NCI-H82 treated with DMSO at 0.1 percent for 48 hours (cell line): Measurements from ENCODE around the gene ELOA.

Source experiments
- DNase-seq: peaks from one replicate; lab custom pipeline; 2025; ENCODE audit not compliant: unreplicated experiment; lab: John Stamatoyannopoulos, UW

Gene ELOA, protein sequence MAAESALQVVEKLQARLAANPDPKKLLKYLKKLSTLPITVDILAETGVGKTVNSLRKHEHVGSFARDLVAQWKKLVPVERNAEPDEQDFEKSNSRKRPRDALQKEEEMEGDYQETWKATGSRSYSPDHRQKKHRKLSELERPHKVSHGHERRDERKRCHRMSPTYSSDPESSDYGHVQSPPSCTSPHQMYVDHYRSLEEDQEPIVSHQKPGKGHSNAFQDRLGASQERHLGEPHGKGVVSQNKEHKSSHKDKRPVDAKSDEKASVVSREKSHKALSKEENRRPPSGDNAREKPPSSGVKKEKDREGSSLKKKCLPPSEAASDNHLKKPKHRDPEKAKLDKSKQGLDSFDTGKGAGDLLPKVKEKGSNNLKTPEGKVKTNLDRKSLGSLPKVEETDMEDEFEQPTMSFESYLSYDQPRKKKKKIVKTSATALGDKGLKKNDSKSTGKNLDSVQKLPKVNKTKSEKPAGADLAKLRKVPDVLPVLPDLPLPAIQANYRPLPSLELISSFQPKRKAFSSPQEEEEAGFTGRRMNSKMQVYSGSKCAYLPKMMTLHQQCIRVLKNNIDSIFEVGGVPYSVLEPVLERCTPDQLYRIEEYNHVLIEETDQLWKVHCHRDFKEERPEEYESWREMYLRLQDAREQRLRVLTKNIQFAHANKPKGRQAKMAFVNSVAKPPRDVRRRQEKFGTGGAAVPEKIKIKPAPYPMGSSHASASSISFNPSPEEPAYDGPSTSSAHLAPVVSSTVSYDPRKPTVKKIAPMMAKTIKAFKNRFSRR

GRCh38 chr1:23743287-23744152 is at the start of gene ELOA:
TSS of gene ELOA (plus strand) at chr1:23743471. CDS start at chr1:23743504, 33 bp downstream.
- DNase-seq, result peak; percentile 52

GRCh38 chr1:23693599-23693998 is 49.7 kb upstream of the ELOA start:
- no peak for DNase-seq

- DNase-seq, result no peak
Observed at GRCh38 chr1:23694371-23694770, 48.9 kb upstream of the ELOA start.

DNA sequence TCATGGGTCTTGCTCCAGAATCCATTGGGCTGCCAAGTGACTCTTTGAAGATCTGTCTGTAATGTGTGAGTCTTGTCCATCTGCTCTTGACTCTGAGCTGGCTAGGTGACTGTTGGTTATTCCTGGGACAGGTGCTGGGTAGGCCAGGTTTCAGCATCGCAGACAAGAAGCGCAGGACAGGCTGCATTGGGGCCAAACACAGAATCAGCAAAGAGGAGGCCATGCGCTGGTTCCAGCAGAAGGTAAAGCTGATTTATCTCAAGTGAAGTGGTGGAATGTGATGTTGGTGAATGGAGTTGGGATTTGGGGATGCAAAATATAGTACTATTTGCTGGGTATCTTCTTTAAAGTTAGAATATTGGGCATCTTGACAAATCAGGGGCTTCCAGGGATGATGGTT is 47.6 kb upstream of the ELOA start:
- DNase-seq, result no peak

GRCh38 chr1:23696335-23696989 is 46.8 kb upstream of the ELOA start:
- no peak for DNase-seq

- DNase-seq, result no peak
Observed at GRCh38 chr1:23698466-23698865, 44.8 kb upstream of the ELOA start.

DNA sequence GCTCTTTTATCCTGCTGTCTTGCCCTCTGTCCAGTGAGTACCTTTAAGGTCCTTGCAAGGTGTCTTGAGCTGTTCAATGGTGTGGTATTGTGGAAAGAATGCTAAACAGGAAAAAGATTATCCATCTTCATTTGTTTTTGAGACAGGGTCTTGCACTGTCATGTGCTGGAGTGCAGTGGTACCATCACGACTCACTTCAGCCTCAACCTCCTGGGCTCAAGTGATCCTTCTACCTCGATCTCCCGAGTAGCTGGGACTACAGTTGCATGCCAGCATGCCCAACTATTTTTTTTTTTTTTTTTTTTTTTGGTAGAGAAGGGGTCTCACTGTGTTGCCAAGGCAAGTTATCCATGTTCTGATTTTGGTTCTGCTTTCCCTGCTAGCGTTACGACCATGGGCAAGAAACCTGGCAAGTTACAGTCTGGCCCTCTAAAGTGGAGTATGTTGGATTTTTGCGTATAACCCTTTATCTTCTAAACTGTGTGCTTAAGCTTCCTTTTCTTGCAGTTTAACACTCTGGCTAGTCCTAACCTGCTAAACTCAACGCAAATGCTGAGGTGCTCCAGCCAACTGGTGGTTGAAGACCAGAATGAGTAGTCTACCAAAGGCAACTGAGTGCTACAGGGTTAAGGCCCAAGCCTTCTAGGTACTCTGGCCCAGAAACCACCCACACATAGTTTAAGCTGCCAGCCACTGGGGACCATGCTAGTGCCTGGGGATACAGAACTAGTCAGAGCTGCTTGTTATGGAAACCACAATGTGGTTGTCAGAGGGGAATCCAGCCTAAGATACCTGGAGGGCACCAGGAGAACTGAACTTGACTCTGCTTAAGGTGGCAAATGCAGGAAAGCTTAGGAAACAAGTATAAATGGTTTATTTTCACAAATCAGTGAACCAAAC is 43.7 kb upstream of the ELOA start:
- no peak for DNase-seq

DNA sequence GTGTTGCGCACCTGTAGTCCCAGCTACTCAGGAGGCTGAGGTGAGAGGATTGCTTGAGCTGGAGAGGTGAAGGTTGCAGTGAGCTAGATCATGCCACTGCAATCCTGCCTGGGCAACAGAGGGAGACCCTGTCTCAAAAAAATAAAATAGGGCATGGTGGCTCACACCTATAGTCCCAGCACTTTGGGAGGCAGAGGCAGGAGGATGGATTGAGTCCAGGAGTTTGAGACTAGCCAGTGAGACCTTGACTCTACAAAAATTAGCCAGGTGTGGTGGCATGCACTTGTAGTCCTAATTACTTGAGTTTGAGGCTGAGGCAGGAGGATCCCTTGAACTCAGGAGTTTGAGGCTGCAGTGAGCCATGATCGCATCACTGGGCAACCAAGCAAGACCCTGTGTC is 42.0 kb upstream of the ELOA start:
- DNase-seq, result no peak

GRCh38 chr1:23701996-23702395 is 41.3 kb upstream of the ELOA start:
- no peak for DNase-seq

GRCh38 chr1:23704834-23705495 is 38.3 kb upstream of the ELOA start:
- no peak for DNase-seq

DNA sequence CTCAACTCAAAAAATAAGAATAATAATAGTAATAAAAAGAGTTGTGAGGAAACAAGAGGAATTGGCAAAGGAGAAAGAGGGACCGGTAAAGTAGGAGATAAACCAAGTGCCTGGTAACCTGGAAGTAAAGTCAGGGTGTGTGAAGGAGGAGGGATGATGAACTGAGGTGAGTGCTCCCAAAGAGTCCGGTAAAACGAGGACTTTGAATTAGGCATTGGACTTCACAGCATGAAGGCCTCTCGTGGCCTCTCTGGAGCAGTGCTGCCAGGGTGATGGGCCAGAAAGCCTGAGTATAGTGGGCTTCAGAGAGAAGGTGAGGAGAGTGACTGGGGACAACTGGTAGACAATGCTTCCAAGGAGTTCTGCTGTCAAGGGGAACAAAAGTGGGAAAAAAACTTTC is 34.0 kb upstream of the ELOA start:
- no peak for DNase-seq

DNA sequence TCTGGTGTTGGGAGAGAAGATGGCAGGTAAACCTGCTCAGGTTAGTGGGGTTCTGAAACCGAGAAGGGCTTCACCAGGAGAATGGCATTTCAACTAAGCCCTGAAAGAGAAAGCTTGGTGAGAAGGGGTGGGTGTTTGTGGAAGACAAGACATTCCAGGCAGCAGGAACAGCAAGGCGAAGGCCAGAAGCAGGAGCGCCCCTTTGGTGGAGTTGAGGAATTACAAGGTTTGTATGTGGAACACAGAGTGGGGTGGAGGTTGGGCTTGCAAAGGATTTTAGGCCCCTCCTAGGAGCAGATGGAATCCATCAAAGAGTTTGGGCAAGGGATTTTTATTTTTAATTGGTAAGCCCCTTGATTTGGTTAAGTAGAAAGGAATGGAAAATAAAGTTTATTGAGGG is 24.8 kb upstream of the ELOA start:
- DNase-seq, result peak; percentile 78

DNA sequence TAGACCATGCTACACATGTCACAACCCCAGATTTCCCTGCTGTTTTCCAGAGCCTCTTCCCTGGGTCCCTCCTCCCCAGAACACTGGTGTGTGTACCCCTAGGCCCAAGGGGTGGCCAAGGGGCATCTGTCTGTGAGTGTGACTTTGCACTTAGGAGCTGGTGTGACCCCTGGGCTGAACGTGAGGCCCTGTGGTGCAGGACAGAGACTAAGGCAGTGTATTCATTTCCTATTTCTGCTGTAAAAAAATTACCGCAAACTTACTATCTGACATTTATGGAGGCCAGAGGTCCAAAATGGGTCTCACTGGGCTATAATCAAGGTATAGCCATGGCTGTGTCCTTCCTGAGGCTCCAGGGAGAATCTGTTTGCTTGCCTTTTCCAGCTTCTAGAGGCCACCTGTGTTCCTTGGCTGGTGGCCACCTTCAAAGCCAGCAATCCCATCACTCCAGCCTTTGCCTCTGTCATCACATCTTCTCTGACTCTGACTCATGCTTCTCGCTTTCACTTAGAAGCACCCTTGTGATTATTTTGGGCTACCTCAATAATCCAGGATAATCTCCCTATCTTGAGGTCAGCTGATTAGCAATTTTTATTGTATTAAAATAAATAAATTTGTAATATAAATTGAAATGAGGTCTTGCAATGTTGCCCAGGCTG is 24.0 kb upstream of the ELOA start:
- DNase-seq, result no peak

GRCh38 chr1:23720256-23720995 is 22.8 kb upstream of the ELOA start:
- no peak for DNase-seq

- no peak for DNase-seq
Observed at GRCh38 chr1:23722652-23723051, 20.6 kb upstream of the ELOA start.

- DNase-seq, result no peak
Observed at GRCh38 chr1:23726686-23727085, 16.6 kb upstream of the ELOA start.

GRCh38 chr1:23727362-23727811 is 15.9 kb upstream of the ELOA start:
- no peak for DNase-seq
